HepG2 (cell line): Measurements from ENCODE around the gene POC1A. TPM values are rescaled to one million over a fixed set of nuclear protein-coding genes. Genes with fewer than 3 reads are reported as not detected.

Source experiments
- ATF7 ChIP-seq, 2 experiments: fragments of 450-650 bp in 1 of 2; sonication (generic) in 1 of 2; formaldehyde crosslinking in 1 of 2; IDR thresholded peaks; 2 replicates each; pipeline versions ENCODE4 v1.4.0 to v1.6.1; 2016 to 2020; ENCODE audit warnings: antibody characterized with exemption in 1 of 2, mild to moderate bottlenecking in 1 of 2, missing genetic modification reagents in 1 of 2
- ELF1 ChIP-seq: sonication (generic); formaldehyde crosslinking; IDR thresholded peaks from 2 replicates; pipeline ENCODE4 v1.4.0; 2020; ENCODE audit warnings: missing genetic modification reagents
- FOXJ3 ChIP-seq: sonication (generic); formaldehyde crosslinking; IDR thresholded peaks from 2 replicates; pipeline ENCODE4 v1.4.0; 2020; ENCODE audit warnings: missing genetic modification reagents, mild to moderate bottlenecking, borderline replicate concordance
- JDP2 ChIP-seq: sonication (generic); formaldehyde crosslinking; IDR thresholded peaks from 2 replicates; pipeline ENCODE4 v1.8.1; 2022; ENCODE audit warnings: missing genetic modification reagents, borderline replicate concordance
- MAFK ChIP-seq, 2 experiments: IDR thresholded peaks in 1 of 2; conservative IDR thresholded peaks in 1 of 2; 2 replicates each; pipeline ENCODE4 v1.6.1; 2011; ENCODE audit warnings: improper control_type of control experiment in 2 of 2, low read length in 2 of 2
- MIER2 ChIP-seq: IDR thresholded peaks from 2 replicates; pipeline ENCODE4 v1.6.1; 2016; ENCODE audit warnings: missing biosample characterization, missing genetic modification reagents
- MXD3 ChIP-seq: IDR thresholded peaks from 2 replicates; pipeline ENCODE4 v1.6.1; 2016; ENCODE audit warnings: mild to moderate bottlenecking, missing biosample characterization, missing genetic modification reagents
- SALL2 ChIP-seq: sonication (generic); formaldehyde crosslinking; IDR thresholded peaks from 2 replicates; pipeline ENCODE4 v1.8.1; 2023; ENCODE audit warnings: mild to moderate bottlenecking, missing genetic modification reagents, inconsistent platforms
- SNAPC2 ChIP-seq: sonication (generic); formaldehyde crosslinking; IDR thresholded peaks from 2 replicates; pipeline ENCODE4 v1.8.1; 2022; ENCODE audit warnings: mild to moderate bottlenecking, missing genetic modification reagents
- SP2 ChIP-seq: sonication (generic); formaldehyde crosslinking; IDR thresholded peaks from 2 replicates; pipeline ENCODE4 v1.5.1; 2020; ENCODE audit warnings: mild to moderate bottlenecking, missing genetic modification reagents
- TCF7 ChIP-seq: sonication (generic); IDR thresholded peaks from 2 replicates; pipeline ENCODE4 v1.6.1; 2016; ENCODE audit warnings: antibody characterized with exemption, low read depth
- TRAFD1 ChIP-seq: sonication (generic); formaldehyde crosslinking; IDR thresholded peaks from 2 replicates; pipeline ENCODE4 v1.5.1; 2020; ENCODE audit warnings: missing genetic modification reagents, mild to moderate bottlenecking, borderline replicate concordance
- ZFP41 ChIP-seq: sonication (generic); formaldehyde crosslinking; IDR thresholded peaks from 2 replicates; pipeline ENCODE4 v1.4.0; 2020; ENCODE audit warnings: mild to moderate bottlenecking, missing genetic modification reagents, borderline replicate concordance
- ZKSCAN1 ChIP-seq: fragments of 150-350 bp; IDR thresholded peaks from 2 replicates; pipeline ENCODE4 v1.6.1; 2014; ENCODE audit warnings: low read length
- ZNF235 ChIP-seq: sonication (generic); formaldehyde crosslinking; IDR thresholded peaks from 2 replicates; pipeline ENCODE4 v1.8.1; 2023; ENCODE audit warnings: mild to moderate bottlenecking, missing genetic modification reagents, borderline replicate concordance
- ZNF713 ChIP-seq: sonication (generic); formaldehyde crosslinking; IDR thresholded peaks from 2 replicates; pipeline ENCODE4 v1.4.0; 2020; ENCODE audit warnings: mild to moderate bottlenecking, missing genetic modification reagents
- ZNF772 ChIP-seq: sonication (generic); formaldehyde crosslinking; IDR thresholded peaks from 2 replicates; pipeline ENCODE4 v1.5.0; 2020; ENCODE audit warnings: mild to moderate bottlenecking, missing genetic modification reagents
- polyA plus RNA-seq, 8 experiments: library from polyadenylated mRNA; depleted of rRNA in 3 of 8; stranded (reverse) in 7 of 8; unstranded in 1 of 8; fragments of >200 nt; fragmentation: Illumina TruSeq in 4 of 8; extraction: Trizol in 4 of 8; gene quantifications; 2 replicates each; pipeline versions ENCODE4 v1.2.1 to v1.2.3, GENCODE V29; 2011 to 2016; ENCODE audit warnings: low read depth in 4 of 8, missing spikeins in 1 of 8, mixed read lengths in 1 of 8; ENCODE audit not compliant: insufficient read depth in 1 of 8
- total RNA-seq, 5 experiments: library from RNA; depleted of rRNA; stranded (reverse); fragments of >200 nt; fragmentation: Illumina TruSeq; extraction: Trizol; gene quantifications; 2 replicates each; pipeline ENCODE4 v1.2.3, GENCODE V29; 2016; ENCODE audit warnings: low read depth in 1 of 5
- TF ChIP-seq, protein P1 (sequence below): sonication (generic); formaldehyde crosslinking; IDR thresholded peaks from 2 replicates; pipeline ENCODE4 v1.4.0; 2020; ENCODE audit warnings: low read depth, mild to moderate bottlenecking, missing genetic modification reagents
- TF ChIP-seq, protein P2 (sequence below): sonication (generic); formaldehyde crosslinking; IDR thresholded peaks from 2 replicates; pipeline ENCODE4 v1.4.0; 2020; ENCODE audit warnings: missing genetic modification reagents; ENCODE audit errors: not compliant biosample characterization
- TF ChIP-seq, protein P3 (sequence below): sonication (generic); formaldehyde crosslinking; IDR thresholded peaks from 2 replicates; pipeline ENCODE4 v1.8.0; 2022; ENCODE audit warnings: low read depth, missing genetic modification reagents
- TF ChIP-seq, protein P4 (sequence below): sonication (generic); formaldehyde crosslinking; IDR thresholded peaks from 2 replicates; pipeline ENCODE4 v1.8.0; 2022; ENCODE audit warnings: missing genetic modification reagents, mild to moderate bottlenecking, moderate library complexity, borderline replicate concordance

The POC1A gene
- total and polyA plus RNA-seq, 2 of the 13 experiments (the other 11 are each of a cell fraction or from before 2014, with no cell fraction given), result 14.6 to 20.0 TPM

- TF ChIP-seq TCF7 (no peak), MAFK (conservative IDR thresholded peaks at IDR 0.05 in 1 of 2, IDR thresholded peaks at IDR 0.05 in 1 of 2; ENCODE audit: low read length in 2 of 2) (no peak), SNAPC2 (CRISPR knock-in tag) (no peak), TRAFD1 (CRISPR knock-in tag) (no peak), MXD3 (CRISPR knock-in tag) (peak; percentile 80; the same call in 1 of the 2 replicates), FOXJ3 (CRISPR knock-in tag) (no peak; the same call in 1 of the 2 replicates), SALL2 (CRISPR knock-in tag) (no peak), ZFP41 (no peak), ZNF713 (CRISPR knock-in tag) (no peak), ZNF235 (CRISPR knock-in tag) (no peak), MIER2 (no peak), ZKSCAN1 (no peak), ATF7 (IDR thresholded peaks at IDR 0.05) (no peak), ATF7 (CRISPR knock-in tag; IDR thresholded peaks at IDR 0.05) (0 out of 2 replicates have a peak, but pooled peaks have one; percentile 52), SP2 (CRISPR knock-in tag) (peak; percentile 73), ZNF772 (CRISPR knock-in tag) (peak; percentile 71; the same call in 1 of the 2 replicates), JDP2 (no peak), ELF1 (CRISPR knock-in tag) (peak; percentile 97)
- TF ChIP-seq, protein P1, sequence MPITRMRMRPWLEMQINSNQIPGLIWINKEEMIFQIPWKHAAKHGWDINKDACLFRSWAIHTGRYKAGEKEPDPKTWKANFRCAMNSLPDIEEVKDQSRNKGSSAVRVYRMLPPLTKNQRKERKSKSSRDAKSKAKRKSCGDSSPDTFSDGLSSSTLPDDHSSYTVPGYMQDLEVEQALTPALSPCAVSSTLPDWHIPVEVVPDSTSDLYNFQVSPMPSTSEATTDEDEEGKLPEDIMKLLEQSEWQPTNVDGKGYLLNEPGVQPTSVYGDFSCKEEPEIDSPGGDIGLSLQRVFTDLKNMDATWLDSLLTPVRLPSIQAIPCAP (CRISPR knock-in tag), result no peak
- TF ChIP-seq, protein P2, sequence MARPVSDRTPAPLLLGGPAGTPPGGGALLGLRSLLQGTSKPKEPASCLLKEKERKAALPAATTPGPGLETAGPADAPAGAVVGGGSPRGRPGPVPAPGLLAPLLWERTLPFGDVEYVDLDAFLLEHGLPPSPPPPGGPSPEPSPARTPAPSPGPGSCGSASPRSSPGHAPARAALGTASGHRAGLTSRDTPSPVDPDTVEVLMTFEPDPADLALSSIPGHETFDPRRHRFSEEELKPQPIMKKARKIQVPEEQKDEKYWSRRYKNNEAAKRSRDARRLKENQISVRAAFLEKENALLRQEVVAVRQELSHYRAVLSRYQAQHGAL, result no peak
- TF ChIP-seq, protein P3, sequence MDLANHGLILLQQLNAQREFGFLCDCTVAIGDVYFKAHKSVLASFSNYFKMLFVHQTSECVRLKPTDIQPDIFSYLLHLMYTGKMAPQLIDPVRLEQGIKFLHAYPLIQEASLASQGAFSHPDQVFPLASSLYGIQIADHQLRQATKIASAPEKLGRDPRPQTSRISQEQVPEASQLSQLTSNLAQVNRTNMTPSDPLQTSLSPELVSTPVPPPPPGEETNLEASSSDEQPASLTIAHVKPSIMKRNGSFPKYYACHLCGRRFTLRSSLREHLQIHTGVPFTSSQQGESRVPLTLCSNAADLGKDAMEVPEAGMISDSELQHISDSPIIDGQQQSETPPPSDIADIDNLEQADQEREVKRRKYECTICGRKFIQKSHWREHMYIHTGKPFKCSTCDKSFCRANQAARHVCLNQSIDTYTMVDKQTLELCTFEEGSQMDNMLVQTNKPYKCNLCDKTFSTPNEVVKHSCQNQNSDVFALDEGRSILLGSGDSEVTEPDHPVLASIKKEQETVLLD (CRISPR knock-in tag), result 0 out of 2 replicates have a peak, but pooled peaks have one; percentile 26
- TF ChIP-seq, protein P4, sequence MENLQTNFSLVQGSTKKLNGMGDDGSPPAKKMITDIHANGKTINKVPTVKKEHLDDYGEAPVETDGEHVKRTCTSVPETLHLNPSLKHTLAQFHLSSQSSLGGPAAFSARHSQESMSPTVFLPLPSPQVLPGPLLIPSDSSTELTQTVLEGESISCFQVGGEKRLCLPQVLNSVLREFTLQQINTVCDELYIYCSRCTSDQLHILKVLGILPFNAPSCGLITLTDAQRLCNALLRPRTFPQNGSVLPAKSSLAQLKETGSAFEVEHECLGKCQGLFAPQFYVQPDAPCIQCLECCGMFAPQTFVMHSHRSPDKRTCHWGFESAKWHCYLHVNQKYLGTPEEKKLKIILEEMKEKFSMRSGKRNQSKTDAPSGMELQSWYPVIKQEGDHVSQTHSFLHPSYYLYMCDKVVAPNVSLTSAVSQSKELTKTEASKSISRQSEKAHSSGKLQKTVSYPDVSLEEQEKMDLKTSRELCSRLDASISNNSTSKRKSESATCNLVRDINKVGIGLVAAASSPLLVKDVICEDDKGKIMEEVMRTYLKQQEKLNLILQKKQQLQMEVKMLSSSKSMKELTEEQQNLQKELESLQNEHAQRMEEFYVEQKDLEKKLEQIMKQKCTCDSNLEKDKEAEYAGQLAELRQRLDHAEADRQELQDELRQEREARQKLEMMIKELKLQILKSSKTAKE, result no peak
These were observed at the start of gene POC1A (continued) for GRCh38 chr3:52154135-52155094.
